Astrocyte of the hippocampus (primary cell): ENCODE results near the gene ACAT2.
A peak's percentile ranks its signal among the peaks of the same experiment; 100 is the strongest.
"Not testable (repeated sequence)": the region's sequence is repeated elsewhere in the genome, so short reads cannot be mapped to it uniquely, and the experiment has no call there.

Experiments
- DNase-seq: peaks from one replicate; pipeline ENCODE4 v3.0.0; 2011; ENCODE audit warnings: low read depth, low spot score

The ACAT2 gene

DNA sequence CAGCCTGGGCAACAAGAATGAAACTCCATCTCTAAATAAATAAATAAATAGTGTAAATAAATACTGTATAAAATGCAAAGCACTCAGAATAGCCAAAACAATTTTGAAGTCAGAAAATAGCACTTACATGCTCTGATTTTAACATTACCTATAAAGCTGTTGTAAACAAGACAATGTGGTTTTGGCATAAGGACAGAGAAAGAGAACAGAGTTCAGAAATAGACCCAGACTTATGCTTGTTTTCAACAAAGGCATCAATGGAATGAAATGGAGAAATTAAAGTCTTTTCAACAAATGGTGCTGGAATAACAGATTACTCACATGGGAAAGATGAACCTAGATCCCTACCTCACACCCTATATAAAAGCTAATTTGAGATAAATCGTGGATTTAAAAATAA is 10.4 kb downstream of the ACAT2 start:
- DNase-seq, result no peak

DNA sequence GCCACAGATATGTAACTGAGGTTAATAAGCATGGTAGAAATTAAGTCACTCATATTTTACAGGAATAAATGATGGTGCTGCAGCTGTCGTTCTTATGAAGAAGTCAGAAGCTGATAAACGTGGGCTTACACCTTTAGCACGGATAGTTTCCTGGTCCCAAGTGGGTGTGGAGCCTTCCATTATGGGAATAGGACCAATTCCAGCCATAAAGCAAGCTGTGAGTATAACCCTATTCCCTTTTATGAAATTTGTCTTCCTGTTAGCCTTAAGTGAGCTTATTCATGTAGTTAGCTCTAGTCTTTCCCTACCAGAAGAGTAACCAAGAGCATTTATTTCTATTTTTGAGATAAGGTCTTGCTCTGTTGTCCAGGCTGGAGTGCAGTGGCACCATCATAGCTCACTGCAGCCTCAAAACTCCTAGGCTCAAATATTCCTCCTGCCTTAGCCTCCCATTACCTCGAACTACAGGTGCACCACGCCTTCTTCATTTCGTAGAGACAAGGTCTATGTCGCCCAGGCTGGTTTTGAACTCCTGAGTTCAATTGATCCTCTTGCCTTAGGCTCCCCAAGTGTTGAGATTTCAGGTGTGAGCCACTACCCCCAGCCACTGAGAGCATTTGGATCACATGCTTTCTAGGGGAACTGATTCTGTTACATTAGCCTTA is 15.5 kb downstream of the ACAT2 start:
- DNase-seq, result no peak

- no peak for DNase-seq
Observed at GRCh38 chr6:159778131-159778530, 16.3 kb downstream of the ACAT2 start.

GRCh38 chr6:159778542-159779103 is 16.8 kb downstream of the ACAT2 start:
- no peak for DNase-seq

DNA sequence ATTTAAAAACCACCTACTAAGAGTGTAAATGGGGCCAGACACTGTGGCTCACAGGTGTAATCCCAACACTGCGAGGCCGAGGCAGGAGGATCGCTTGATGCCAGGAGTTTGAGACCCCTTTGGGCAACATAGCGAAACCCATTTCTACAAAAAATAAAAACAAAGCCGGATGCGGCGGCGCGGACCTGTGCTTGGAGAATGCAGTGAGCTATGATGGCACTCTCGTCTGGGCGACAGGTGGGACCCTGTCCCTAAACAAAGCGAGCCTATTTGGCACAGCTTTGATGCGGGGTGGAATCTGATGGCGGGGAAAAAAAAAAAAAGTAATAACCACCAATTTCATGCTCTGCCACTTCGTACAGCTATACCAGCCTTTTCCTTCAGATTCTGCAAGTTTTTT is 26.4 kb downstream of the ACAT2 start:
- DNase-seq, result peak; percentile 8

DNA sequence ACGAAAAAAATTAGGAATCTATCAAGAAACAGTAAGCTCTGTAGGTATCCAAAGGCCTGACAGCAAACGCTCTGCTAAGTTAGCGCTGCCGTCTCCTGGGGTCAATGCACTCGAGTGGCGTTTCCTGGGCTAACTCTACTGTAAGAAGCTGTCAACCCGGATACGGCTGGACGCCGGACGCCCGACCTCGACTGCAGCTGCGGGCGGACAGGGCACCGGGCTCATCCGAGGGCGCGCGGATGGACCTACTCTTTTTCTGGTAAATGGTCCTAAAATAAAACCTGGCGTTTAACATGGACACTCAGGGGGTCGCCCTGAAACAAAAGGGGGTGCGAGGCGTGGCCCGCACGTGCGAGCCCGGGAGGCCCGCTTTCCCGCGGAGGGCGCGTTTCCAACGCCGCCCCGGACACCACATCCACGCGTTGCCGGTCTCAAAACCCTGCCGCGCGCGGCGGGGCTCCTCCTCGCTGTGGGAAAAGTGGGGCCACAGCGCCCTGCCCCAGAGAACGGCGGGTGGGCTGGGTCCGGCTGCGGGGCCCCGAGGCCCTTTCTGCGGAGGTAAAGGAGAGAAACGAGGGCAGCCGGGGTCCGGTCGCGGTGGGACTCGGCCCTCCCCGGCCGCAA is 27.0 kb downstream of the ACAT2 start:
- peak; percentile 54 for DNase-seq

GRCh38 chr6:159789377-159790148 is 27.7 kb downstream of the ACAT2 start, which contains the start of gene TCP1:
Gene TCP1 (minus strand): TSS chr6:159789602. CDS start chr6:159789468, 134 bp downstream.
- peak; percentile 100 for DNase-seq

GRCh38 chr6:159790149-159790955 is 28.5 kb downstream of the ACAT2 start, which contains the start of gene MRPL18:
Gene MRPL18 (plus strand): TSS chr6:159790467. CDS start chr6:159790588, 121 bp downstream.
- peak; percentile 98 for DNase-seq

DNA sequence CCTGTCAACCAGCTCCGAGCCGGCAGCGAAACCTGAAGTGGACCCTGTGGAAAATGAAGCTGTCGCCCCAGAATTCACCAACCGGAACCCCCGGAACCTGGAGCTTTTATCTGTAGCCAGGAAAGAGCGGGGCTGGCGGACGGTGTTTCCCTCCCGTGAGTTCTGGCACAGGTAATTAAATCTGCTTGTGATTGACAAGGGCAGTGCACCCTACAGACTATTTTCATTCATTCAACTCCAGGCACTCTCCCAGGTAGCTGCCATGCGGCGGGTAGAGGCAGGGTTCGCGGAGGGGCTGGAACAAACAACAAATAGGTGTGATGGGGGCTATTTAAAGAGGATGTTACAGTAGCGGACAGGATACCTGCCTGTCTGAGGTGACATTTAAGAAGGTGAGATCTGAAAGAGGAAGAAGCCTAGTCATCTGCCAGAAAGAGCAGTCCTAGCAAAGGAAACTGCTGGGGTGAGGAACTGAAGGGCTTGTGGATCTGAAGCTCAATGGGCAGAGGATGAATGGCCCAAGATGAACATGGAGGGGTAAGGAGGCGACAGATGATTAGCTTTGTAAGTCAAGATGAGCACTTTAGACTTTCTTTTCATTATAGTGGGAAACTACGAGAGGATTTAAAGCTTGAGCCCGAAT is 29.2 kb downstream of the ACAT2 start:
- no peak for DNase-seq

GRCh38 chr6:159794976-159795375 is 33.1 kb downstream of the ACAT2 start:
- DNase-seq, result not testable (repeated sequence)

GRCh38 chr6:159797554-159797953 is 35.7 kb downstream of the ACAT2 start:
- DNase-seq, result no peak

DNA sequence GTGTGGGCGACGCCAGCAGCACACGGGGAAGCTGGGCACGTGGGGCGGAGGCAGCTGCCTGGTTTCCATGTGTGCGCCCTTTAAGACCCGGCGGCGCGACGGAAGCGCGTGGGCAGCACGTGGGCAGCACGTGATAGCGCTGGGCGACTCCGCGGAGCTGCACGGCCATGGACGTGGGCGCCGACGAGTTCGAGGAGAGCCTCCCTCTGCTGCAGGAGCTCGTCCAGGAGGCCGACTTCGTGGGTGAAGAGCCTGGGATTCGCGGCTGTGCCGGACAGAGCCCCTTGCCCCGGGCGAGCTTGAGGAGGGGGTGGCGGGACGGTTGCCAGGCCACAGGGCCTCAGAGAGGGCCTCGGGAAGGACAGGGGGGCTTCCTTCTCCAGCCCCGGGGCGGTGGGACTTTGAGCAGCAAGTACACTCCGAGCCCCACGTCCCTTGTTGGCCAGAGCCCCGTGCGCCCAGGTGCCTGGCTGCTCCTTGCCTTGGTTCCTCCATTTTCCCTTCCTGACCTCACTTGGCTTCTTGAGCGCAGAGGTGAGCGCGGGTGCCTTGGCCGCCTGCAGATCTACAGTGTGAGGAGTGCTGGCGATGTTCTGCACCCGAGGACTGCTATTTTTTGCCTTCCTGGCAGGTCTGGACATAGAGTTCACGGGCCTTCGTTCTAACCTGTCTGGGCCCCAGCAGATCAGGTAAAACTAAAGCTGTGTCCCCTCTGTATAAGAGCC is 38.5 kb downstream of the ACAT2 start, which contains the start of gene PNLDC1:
PNLDC1 (plus strand) TSS at position 136 of the 725 bp plus-strand sequence; CDS start at position 168, 32 bp downstream.
- no peak for DNase-seq

DNA sequence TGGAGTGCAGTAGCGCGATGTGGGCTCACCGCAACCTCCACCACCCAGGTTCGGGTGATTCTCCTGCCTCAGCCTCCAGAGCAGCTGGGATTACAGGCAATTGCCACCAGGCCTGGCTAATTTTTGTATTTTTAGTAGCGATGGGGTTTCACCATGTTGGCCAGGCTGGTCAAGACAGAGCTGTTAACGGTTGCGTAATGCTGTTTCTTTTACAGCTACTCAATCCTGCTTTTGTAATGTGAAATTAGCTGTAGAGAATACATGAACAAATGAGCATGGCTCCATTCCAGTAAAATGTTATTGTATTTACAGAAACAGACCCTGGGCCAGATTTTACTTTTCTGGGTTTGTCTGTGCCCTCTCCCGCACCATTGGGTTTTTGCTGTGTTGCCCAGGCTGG is 40.1 kb downstream of the ACAT2 start:
- no peak for DNase-seq

DNA sequence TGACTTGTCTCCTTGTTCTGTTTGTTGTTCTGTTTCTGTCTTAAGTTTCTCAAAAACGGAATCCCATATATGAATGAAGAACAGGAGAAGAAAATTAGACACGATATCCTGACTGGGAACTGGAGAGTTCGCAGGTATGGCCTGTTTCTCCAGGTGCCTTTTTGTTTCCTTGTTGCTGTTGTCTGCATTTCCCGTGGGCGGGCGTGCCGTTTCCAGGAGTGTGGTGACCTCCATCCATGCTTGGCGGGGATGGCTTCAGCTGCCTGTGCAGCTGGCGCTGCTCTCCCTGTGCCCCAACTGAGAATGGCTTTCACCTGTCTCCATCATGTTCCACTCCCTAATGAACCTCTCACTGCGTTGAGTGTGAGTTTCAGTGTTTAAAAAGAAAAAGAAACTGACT is 42.7 kb downstream of the ACAT2 start:
- DNase-seq, result no peak

DNA sequence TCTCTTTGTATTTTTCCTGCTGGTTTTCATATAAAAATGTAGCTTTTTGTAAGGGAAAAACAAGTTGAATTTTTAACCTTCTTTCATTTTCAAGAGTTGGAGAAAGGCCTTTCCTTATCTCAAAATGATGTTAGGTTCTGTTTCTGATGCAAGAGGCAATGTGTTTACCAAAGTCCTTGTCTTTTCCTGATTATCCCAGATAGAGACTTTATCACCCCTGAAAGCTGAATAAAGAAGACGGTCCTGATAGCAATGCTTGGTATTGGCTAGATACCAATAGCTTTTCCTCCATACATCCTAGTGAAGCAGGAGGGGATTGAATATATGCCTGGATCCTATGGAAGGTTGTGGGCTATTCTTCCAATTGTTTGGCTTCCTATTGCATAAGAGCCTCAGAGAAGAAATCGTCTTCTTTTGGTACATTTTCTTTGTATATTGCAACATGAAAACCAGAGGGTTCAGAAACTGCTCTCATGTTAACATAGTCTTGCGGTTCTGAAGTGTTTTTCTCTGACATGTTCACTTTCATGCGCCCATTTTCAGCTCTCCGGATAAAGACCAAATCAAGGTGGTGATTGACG is 43.7 kb downstream of the ACAT2 start:
- no peak for DNase-seq

DNA sequence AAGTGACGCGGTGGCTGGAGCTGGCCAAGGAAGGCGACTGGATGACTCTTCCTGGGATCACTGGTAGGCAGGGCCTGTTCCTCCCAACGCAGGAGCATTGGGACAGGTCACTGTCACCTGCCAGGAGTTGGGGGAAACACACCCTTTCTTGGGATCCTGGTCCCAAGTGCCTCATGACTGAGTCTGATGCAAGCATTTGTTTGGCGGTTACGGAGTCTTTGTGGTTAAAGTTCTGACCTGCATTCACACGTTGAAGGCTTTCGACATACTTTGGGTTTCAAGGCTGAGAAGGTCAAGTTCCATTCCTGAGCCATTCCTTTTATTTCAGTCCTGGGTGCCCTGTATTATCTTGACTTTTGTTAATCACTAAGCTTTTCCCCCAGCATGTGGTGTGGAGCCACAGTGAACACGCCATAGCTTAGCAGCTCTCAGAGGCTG is 44.2 kb downstream of the ACAT2 start:
- DNase-seq, result no peak

DNA sequence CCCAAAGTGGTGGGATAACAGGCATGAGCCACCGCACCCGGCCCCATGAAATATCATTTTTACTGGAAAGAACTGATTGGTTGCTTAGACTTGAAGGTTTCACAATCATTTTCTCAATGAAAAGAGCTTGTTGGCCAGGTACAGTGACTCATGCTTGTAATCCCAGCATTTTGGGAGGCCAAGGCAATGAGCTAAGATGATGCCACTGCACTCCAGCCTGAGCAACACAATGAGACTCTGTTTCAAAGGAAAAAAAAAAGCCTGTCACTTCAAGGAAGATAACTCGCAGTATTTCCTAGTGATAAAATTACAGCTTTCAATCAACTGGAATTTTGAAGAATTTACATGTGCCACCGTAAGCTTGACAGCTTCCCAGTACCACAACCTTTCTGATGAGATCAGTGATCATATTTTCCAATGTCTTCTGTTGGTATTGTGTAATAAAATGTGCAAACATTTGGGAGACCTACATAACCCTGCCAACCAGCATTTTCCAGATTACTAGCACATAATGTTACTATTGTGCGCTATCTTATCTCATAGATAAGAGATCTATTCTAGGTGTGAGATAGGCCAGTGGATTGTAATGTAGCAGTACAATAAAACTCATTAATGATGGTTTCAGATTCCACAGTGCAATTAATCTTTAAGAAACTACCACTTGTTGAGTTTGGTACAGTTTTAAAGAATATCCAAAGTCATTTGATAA is 45.5 kb downstream of the ACAT2 start:
- peak; percentile 17 for DNase-seq

DNA sequence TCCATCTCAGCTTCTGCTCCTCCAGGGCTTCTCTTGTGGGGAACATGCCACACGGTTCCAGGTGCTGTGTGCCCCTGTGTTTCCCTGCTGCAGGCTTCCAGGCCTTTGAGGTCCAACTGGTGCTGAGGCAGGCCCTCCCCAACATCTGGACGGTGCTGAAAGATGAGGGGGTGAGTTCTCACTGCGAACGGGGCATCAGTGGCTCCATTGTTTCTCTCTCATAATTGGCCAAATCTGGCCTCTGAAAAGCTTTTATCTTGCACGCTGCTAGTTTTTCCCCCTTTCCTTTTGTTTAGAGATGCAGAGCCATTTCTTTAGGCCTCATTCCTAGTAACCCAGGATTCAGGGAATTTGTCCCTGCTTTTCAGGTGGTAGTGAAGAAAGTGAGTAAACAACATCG is 46.8 kb downstream of the ACAT2 start:
- no peak for DNase-seq

- no peak for DNase-seq
Observed at GRCh38 chr6:159809149-159809548, 47.3 kb downstream of the ACAT2 start.
